ENCODE results near the gene HAPSTR1.

The HAPSTR1 gene

DNA sequence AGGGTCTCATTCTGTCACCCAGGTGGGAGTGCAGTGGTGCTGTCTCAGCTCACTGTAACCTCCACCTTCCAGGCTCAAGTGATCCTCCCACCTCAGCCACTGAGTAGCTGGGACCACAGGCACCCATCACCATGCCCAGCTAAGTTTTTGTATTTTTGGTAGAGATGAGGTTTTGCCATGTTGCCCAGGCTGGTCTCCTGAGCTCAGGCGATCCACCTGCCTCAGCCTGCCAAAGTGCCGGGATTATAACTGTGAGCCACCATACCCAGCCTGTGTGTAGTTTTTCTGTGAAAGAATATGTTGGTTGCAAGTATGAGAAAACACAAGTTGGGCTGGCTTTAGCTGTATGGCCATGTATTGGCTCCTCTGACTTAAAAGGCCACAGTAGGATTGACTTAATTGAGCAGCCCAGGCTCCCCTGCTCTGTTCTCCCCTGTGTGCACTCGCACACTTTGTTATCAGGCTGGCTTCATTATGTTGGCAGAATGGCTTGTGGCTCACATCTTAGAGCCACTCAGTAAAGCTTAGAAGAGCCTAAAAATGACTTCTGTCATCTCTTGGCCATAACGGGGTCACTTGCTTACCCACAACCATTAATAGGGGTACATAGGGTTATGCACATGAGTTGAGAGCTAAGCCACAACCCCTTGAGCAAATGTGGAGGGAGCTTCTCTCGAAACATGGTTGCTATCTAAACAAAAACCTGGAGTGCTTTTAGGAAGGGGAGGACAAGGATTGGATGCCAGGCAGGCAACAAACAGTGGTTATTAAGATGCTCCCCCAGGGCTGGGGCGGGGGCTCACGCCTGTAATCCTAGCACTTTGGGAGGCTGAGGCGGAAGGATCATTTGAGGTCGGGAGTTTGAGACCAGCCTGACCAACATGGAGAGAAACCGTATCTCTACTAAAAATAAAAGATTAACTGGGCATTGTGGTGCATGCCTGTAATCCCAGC, 6.1 kb downstream of the HAPSTR1 start:
- FAIRE-seq, result no peak

DNA sequence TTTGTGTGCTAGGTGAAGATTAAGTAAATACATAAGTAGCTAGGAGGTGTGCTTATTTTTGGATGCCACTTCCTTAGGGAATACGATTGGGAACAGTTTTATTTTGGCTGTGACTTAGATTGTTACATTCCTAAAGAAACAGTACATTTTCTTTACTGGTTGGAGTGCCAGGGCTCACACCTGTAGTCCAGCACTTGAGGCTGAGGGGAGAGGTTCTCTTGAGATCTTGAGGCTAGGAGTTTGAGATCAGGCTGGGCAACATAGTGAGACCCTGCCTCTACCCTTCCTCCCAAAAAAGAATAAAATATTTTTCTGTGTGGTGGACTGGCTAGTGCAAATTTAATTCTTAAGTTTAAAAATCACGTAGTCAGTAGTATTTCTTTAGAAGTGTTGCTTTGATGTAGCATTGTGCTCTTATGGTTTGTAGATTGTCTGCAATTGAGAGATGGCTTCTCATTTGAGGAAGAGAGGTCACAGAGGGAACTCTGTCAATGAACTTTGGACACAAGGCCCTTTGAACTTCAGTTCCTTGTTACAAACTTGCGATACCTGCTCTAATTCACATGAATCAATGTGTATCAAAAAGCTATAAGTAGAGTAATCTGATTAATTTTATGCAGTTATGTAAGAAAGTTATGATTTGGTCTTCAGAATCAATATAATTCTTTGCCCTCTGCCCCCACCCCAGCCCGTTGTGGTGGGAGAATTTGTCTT, 7.1 kb downstream of the HAPSTR1 start:
- no peak for FAIRE-seq

DNA sequence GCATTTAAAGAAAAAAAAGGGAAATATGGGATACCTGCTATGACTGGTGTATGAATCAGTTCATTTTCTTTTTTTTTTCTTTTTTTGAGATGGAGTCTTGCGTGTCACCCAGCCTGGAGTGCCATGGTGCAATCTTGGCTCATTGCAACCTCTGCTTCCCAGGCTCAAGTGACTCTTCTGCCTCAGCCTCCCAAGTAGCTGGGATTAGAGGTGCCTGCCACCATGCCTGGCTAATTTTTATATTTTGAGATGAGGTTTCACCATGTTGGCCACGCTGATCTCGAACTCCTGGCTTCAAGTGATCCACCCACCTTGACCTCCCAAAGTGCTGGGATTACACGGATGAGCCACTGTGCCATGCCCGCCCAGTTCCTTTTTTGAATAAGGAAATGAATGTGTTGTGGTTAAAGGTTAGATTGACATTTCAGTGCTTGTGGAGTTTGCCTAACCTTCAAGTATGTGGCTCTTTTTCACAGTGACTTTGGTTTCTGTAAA, 7.7 kb downstream of the HAPSTR1 start:
- FAIRE-seq, result no peak

DNA sequence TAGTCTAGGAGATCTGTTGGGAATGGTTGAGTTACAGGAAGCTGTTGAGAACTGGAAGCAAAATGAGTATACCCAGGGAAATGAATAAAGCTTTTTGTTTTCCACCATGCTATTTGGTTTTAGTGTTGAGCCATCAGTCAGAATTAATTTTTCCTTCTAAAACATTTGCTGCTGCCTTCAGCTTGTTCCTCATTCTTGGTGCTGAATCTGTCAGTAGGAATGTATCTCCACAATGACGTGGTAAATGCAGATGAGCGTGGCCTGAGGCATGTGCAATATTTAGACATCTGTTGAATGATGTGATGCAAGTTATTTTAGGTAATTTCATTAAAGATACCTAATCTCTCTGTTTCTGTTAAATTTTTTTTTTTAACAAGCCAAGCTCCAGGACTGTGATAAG, 10.9 kb downstream of the HAPSTR1 start:
- no peak for FAIRE-seq

DNA sequence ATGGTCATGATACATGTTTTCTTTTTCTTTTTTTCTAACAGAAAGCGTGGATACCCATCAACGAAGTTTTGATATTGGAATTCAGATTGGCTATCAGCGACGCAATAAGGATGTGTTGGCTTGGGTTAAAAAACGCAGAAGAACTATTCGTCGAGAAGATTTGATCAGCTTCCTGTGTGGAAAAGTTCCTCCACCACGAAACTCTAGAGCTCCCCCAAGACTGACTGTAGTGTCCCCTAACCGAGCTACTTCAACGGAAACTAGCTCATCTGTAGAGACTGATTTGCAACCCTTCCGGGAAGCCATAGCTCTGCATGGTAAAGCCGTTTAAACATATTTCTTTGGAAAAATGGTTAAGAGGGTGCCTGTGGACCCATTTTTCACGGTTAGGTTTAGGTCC, 11.5 kb downstream of the HAPSTR1 start:
- FAIRE-seq, result no peak

DNA sequence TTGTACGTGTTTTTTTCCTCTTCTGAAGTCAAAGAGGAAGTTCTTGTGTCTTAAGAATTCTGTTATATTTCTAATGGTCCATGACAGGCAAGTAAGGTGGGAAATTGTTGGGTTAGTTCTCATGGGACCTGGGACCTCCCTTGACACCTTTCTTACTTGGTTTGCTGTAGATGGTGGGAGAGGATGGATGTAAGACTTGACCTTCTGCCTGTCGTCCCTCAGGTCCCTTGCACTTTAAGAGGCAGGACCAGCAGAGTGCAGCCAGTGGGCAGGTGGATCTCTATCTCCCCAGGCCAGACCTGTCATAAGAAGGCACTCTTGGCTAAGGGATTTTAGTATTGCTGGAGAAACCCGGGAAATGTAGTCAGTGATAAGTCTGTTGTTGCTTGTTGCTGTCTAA, 12.1 kb downstream of the HAPSTR1 start:
- no peak for FAIRE-seq

DNA sequence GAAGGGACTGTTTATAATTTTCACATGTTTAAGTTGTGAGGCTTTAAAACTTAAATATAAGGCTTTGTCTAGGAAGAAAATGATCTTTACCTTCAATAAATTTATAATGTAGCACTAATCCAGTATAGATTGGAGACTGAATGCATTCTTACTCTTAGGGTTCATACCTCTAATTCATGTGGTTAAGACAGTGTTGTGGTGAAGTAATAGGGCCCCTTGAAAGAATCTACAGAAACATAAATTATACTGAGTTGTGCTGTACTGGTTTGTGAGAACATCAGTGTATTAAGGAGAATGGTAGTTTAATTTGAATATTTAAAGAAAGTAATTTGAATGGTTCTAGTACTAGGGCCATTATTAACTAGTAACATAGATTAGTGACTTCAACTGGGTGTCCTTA, 13.7 kb downstream of the HAPSTR1 start:
- no peak for FAIRE-seq

DNA sequence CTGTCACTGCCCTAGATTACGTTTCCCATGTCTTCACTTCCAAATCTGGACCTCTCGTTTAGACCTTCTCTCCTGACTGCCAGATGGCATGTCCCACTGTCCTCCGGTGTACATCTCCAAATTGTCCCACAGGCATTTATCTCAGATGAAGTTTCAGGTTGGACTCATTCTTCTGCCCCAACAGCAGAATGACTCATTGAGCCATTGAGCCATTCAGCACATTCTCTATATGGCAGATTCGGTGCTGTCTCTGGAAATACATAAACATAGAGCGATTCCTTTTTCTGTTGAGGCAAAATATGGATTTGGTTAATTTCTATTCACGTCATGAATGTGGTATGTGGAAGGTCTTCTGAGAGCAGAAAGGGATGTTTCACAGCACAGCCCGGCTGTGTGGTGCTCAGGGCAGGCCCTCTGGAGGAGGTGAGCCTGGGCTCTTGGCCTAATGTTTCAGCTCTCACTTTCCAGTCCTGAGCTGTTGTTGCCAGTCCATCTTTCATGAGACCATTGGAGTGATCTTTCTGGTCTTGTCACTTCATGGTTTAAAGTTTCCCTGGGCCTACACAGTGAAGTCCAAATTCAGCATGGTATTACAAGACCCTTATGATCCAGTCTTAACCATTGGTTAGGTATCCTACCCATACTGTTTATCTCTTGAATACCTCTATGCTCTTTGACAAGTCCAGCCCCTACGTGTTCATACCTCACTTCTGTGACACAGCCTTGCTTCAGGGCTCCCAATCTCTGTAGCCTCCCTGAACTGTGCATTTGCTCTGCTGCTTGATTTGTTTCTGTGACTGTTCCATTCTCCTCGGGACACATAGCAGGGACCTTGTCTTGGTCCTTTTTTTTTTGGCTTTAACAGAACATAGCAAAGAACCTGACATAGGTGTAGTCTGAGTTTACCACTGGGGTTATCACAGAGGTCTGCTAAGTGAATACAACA, 15.9 kb downstream of the HAPSTR1 start:
- FAIRE-seq, result no peak

DNA sequence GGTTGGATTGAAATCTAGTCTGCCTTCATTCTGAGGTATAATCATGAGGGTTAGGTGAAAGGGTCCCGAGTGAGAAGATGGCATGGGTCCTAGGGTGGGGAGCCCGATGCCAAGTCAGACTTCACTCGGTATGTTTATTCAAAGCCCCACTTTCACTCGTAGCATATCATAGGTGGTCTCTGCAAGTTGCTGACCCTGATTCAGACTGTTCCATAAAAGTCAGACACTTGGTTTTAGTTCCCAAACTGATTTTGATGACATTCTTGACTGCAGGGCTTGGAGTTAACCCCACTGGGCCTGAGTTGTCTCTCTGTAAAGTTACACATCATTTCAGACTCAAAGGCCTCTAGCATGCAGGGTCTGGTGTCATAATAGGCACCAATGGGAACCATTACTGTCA, 17.8 kb downstream of the HAPSTR1 start:
- FAIRE-seq, result no peak

DNA sequence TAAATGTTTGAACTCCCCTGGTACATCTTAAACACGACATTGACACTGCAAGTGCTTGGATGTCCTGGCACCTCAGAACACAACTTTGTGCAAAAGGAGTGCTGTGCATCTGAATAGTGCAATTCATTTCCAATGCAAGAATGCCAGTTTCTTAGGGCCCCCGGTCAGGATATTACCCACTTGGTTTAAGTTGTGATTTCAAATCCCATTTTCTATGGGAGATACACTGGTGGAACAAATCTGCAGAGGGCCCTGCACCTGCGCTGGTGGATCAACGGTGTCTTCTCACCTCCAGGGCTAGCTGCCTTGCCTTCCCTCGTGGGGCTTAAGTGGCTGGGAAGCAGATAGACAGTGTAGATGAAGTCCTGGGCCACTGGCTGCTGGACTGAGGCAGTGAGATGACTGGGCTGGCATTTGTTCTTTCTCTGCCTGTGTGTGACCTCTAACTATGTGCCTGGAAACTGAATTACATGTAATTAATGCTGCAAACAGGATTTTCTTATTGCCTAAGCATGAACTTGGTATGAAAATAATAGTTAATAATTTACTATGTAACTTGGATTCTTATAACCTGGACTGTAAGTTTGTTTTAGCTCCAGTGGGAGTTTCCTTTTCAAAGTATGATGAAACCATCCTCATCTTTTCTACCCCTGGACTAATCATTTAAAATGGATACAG, 20.9 kb downstream of the HAPSTR1 start:
- FAIRE-seq, result no peak

DNA sequence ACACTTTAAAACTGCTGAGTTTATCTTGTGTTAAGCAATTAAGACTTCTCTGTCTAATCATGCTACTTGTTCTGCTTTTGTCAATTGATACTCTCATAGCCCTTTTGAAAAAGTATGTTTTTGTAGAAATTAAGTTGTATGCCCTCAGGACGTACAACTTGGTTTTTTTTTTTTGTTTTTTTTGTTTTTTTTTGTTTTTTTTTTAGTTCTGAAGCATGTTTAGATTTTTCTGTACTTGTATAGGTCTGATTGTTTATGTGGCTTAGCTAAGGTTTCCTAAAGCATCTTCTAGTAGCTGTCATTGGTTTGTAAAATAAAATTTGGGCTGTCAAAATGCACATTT, 21.4 kb downstream of the HAPSTR1 start:
- FAIRE-seq, result no peak

DNA sequence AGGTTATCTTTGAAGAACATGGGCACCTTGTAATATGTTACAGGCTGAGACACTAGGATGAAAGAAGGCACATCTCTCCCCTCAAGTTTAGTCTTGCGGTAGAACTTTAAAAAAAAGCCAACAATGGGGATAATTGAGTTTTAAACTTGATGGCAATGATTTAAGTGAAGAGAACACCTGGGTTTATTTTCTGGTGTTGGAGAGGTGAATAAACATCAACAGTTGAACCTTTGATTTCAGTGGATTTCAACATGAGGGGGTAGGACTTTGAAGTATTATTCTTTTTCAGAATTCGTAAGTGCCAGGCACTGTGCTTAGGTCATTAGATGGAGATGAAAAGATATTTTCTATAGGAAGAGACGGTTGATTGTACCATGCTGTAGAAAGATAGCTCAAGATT, 22.3 kb downstream of the HAPSTR1 start:
- FAIRE-seq, result no peak

DNA sequence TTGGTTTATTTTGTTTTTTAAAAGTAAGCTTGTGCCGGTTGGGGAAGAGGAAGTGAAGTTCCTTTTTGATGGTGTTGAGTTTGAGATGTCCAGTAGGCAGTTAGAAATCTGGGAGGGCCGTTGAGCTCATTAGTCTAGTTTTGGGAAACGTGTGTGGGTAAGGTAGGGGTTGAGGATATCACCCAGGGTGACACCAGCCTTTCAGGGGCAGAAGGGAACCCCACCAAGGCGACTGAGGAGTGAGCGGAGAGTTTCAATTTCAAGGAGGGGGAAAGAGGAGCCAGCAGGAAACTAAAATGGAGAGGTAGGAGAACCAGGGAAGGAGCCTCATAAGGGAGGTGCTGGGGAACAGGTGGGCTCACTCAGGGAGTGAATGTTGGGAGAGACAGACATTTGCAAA, 22.7 kb downstream of the HAPSTR1 start:
- no peak for FAIRE-seq

DNA sequence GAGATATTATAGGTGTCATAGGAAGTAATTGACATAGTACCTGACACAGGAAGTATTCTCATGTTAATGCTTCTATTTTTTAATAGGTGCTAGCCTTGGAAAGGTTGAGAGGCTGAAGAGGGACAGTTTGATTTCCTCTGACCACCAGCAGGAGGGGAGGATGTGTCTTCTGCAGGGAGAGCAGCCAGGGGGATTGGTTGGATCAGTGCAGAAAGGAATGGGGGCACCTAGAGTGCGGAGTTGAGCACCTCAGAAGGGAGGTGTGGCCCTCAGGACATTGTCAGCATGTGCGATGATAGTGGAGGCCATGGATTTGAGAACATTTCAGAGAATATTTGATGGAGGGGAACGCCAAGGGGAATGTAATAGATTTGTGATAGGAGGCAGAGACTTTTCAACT, 23.4 kb downstream of the HAPSTR1 start:
- no peak for FAIRE-seq

DNA sequence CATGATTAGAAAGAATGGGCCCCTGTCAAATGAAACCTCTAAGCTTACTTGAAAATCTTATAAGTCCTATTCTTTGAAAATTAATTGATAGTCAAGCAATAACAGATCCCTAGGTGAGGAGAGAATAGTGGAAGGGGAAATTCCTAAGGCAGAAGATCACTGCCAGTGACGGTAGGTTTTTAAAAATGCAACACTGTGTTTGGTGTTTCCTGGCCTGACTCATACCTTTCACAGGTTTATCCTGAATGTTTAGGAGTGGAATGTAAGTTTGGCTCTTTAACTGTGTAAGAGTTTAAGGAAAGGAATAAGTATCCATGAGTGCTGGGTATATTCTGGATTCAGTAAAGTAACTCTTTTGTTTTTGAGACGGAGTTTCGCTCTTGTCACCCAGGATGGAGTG, 23.8 kb downstream of the HAPSTR1 start:
- no peak for FAIRE-seq

DNA sequence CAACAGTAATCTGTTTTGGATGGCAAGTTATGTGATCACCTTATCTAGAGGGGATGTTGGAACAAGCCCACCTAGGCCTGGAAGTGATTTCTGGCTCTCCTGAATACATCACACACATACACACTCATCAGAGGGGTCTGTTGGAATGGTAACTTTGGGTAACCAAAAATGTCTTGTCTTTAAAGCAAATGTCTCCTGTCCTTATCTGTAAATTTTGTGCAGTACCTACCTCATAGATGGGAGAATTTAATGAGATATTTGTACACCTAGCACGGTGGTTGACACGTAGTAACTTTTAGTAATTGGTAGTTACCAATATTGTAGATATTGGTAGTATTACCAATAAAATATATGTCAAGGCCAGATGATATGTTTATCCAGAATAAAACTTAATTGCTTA, 24.7 kb downstream of the HAPSTR1 start:
- FAIRE-seq, result no peak

DNA sequence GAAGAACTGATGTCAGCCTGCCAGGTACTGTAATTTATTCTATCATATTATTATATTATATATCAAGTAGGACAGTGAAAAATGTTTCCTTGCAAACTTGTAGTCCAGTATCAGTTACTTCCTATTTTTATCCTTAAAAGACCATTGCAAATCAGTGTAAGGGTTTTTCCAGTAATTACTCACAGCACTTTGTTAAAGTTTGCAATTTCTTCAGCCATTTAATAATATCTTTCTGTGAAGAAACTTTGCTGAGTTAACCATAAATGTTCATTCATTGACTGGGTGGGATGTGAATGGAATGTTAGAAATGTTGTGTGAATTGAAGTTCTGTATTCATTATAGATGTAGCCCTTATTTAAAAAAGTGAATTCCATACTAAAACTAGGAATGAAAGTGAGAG, 26.7 kb downstream of the HAPSTR1 start:
- no peak for FAIRE-seq

DNA sequence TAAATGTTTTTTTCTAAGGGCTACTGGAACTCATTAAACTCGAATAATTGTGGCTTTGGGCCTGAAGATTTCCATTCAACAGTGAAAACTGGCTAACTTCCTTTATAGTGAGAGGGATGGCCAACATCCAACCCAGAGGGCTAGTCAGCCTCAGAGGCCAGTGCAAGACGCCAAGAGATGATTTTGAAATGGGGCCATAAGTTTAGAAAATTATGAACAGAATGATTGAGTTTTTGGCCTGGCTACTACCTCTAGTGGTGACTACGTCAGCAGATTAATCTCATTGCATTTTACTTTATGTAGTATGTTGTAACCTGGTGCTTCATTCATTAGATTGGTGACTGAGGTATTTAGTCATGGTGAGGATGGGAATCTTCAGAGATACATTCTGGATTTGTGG, 28.4 kb downstream of the HAPSTR1 start:
- no peak for FAIRE-seq

DNA sequence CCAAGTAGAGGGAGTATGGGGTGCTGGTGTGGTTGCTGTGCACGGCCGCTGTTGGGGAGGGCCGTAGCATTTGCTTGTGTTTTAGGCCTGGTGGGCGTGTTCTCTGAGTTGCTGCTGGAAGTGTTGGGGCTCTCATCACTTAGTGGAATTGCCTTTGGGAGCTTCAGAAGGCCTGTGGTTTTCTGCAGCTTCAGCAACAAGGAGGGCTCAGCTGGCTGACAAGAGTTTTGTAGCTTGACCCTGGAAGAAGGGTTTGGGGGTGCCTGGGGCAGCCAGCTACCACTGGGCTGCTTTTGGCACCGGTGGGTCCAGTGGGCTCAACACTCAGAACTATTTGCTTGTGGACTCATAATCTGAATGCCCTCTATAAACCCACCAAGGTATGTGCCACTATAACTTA, 30.9 kb downstream of the HAPSTR1 start:
- FAIRE-seq, result no peak

DNA sequence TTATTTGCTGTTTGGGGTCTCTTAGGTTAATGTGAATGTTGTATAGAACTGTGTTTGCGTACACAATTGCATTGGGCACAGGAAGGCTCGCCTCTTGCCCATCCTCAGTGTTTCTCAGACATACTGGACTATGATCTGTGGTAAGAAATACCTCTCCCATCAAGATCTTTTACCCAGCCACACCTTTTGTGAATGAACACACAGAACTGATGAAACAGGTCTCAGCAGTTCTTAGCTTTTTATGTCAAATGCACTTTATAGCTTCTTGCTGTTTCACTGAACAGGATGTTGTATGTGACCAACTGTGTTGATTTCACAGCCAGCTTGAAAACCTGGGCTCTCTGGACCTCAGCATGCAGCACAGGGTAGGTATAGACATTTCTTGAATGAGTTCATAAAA, 31.5 kb downstream of the HAPSTR1 start:
- no peak for FAIRE-seq

DNA sequence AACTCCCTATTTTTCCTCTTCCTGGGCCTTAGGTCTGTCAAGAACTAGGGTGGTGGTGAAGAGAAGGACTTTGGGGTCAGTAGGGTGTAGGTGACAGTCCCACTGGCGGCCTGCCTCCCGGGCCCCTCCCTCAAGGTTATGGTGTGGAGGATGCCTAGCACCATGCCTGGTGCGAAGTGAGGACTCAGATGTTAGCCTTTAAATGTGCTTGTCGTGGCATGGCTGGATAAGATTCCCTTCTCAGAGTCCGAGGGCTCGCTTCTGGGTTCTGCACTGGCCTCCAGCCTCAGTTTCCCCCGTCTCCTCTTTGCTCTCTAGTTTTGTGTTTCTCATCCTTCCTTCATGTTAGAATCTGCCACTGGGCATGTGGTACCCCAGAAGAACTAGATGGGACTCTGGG, 32.0 kb downstream of the HAPSTR1 start:
- FAIRE-seq, result no peak

DNA sequence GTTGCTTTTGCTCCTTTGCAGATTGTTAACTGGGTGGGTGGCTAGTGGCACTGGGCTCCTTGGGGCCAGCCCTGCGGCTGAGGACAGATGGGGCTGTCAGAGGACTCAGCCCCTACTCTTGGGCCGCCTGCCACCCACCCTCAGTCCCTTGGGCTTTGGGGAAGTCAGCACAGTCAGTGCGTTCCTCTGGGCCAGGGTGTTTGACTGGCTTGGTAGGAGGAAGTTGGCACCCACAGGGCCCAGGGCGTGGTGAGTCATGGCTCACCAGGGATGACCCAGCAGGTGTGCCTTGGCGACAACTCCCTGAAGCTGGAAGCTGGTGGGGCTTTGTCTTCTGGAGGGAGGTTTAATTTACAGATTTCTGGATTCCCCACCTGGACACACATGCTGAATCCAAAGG, 32.4 kb downstream of the HAPSTR1 start:
- FAIRE-seq, result no peak

DNA sequence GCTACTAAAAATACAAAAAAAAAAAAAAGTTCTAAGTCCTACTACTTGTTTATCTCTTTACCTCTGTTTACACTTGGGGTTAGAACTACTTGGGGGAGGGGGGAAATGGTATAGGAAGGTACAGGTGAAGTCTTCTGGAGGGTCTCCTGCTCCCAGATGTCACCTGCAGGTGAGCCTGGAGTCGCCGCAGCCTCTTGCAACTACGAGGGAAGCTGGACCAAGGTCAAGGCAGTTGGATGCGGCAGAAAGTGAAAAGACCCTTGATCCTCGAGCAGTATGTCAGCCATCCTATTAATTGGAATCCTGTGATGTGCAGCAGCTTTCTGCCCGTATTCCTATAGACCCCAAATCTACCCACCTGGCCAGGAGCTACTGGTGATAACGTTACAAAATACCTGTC, 33.0 kb downstream of the HAPSTR1 start:
- FAIRE-seq, result no peak

Data from islet of Langerhans (tissue), 1 donor.